ENCODE results near the gene HOXB6. TPM values are rescaled to one million over a fixed set of nuclear protein-coding genes. Genes with fewer than 3 reads are reported as not detected.

Gene HOXB6
- polyA plus RNA-seq, 1 experiment: not detected

DNA sequence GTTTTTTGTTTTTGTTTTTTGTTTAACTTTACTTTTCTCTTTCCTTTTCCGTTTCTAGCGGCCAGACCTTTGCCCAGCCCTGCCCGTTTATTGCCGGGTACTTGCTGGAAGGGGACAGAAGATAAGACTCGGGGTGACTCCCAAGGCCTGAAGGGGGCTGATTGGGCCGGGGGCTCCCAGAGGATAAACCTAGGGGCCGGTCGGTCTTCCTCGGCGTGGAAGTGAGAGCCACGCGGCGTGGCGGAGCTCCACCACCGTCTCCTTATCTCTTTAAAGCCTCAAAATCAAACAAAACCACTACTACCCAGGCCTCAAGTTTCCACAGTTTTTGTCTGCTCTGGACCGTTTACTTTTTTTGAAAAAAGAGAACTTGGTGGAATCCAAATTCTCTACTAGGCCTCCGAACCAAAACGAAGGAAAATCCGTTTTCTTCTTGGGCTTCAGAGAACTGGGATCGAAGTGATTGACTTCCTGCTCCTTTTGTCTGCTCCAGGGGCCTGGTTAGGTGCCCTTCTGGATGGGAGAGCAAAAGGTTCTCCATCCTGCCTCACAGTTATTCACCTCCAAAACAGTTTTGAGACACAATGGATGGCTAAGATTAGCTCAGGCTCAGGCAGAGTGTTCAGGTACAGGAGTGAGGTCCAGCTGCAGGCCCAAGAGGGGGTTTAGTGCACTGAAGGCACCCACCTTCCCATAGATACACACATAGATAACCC, 29.9 kb upstream of the HOXB6 start:
- TF ChIP-seq, protein P1, sequence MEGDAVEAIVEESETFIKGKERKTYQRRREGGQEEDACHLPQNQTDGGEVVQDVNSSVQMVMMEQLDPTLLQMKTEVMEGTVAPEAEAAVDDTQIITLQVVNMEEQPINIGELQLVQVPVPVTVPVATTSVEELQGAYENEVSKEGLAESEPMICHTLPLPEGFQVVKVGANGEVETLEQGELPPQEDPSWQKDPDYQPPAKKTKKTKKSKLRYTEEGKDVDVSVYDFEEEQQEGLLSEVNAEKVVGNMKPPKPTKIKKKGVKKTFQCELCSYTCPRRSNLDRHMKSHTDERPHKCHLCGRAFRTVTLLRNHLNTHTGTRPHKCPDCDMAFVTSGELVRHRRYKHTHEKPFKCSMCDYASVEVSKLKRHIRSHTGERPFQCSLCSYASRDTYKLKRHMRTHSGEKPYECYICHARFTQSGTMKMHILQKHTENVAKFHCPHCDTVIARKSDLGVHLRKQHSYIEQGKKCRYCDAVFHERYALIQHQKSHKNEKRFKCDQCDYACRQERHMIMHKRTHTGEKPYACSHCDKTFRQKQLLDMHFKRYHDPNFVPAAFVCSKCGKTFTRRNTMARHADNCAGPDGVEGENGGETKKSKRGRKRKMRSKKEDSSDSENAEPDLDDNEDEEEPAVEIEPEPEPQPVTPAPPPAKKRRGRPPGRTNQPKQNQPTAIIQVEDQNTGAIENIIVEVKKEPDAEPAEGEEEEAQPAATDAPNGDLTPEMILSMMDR (IDR thresholded peaks at IDR 0.05; ENCODE audit: insufficient read depth, low read depth, low read length): no peak
- H3K27me3 ChIP-seq (ENCODE audit: control insufficient read depth, insufficient read depth, low read length): peaks cover 77% of the 10 kb centered on the region
- ChIA-PET CTCF (interaction anchor here (0.9 to 1.4 kb wide), 2 partner anchors 12 to 33 kb away, joined by 3 to 4 read pairs; no protein-coding TSS in a partner anchor), POLR2A (no interaction called here)
- no peak overlapping the region for H3K4me3 ChIP-seq (ENCODE audit: low read depth, low read length)
- no peak for DNase-seq (ENCODE audit: low read depth)
- no peaks in the 10 kb centered on the region for H3K36me3 ChIP-seq (ENCODE audit: control insufficient read depth, insufficient read depth, low read length)

DNA sequence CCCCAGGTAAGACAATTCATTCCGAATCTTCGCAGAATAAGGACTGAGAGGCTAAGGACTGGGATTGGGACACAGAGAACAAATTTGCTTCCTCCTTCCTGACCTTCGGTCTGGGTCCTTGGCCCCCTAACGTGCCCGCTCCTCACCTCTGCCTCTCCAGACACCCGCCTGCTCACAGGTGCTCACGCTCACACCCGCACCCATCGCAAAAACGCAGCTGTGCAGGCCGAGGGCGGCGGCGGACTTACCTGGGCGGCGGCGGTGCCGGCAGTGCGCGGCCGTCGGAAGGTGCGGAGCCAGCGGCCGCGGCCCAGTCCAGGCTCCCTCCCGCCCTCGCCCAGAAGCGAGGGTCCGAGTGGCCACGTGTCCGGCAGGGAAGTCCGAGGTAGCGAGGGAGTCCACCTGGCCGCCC, 28.5 kb upstream of the HOXB6 start:
- H3K36me3 ChIP-seq (ENCODE audit: control insufficient read depth, insufficient read depth, low read length): no peaks in the 10 kb centered on the region
- H3K4me3 ChIP-seq (ENCODE audit: low read depth, low read length): no peak overlapping the region
- ChIA-PET POLR2A (no interaction called here), CTCF (interaction anchor here (1.6 kb wide), 1 partner anchor 10 kb away, joined by 5 read pairs; no protein-coding TSS in a partner anchor)
- TF ChIP-seq, protein P1 (IDR thresholded peaks at IDR 0.05; ENCODE audit: insufficient read depth, low read depth, low read length): no peak
- no peak for DNase-seq (ENCODE audit: low read depth)
- peaks cover 85% of the 10 kb centered on the region for H3K27me3 ChIP-seq (ENCODE audit: control insufficient read depth, insufficient read depth, low read length)

DNA sequence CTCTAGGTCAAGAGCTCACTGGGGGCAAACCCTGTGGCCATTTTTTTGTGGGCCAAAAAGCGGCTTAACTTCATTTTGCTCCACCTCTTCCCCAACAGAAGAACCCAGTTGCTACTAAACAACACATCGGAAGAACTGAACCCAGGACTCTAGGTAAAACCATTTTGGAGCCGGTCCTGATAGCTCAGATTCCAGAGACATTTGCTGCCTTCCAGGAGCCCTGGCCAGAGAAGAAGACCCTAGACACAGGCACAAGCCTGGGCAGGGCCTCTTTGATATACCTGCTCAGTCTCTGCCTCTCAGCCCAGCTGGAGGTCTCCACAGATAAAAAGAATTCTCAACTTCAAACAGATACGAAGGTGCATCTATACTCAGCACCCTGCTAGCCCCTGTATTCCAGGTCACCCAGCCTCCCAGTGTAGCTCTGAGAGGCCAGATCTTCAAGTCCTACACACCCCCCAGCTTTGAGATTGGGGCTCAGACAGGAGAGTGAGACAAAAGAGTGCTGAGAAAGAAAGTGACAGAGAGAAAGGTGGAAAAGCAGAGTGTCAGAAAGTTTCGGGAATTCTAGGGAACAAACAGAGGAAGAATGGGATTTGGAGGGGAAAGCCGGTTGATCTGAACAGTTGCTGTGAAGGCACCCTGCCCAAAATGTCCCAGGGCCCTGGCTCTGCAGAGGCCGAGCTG, 27.9 kb upstream of the HOXB6 start:
- Histone ChIP-seq H3K4me3 (ENCODE audit: low read depth, low read length) (no peak overlapping the region), H3K36me3 (ENCODE audit: control insufficient read depth, insufficient read depth, low read length) (no peaks in the 10 kb centered on the region), H3K27me3 (ENCODE audit: control insufficient read depth, insufficient read depth, low read length) (peaks cover 85% of the 10 kb centered on the region)
- TF ChIP-seq, protein P1 (IDR thresholded peaks at IDR 0.05; ENCODE audit: insufficient read depth, low read depth, low read length): no peak
- ChIA-PET POLR2A (no interaction called here), CTCF (interaction anchor here (0.7 to 1.6 kb wide), 3 partner anchors 9 to 14 kb away, joined by 3 to 5 read pairs (median 5); no protein-coding TSS in a partner anchor)
- no peak for DNase-seq (ENCODE audit: low read depth)

DNA sequence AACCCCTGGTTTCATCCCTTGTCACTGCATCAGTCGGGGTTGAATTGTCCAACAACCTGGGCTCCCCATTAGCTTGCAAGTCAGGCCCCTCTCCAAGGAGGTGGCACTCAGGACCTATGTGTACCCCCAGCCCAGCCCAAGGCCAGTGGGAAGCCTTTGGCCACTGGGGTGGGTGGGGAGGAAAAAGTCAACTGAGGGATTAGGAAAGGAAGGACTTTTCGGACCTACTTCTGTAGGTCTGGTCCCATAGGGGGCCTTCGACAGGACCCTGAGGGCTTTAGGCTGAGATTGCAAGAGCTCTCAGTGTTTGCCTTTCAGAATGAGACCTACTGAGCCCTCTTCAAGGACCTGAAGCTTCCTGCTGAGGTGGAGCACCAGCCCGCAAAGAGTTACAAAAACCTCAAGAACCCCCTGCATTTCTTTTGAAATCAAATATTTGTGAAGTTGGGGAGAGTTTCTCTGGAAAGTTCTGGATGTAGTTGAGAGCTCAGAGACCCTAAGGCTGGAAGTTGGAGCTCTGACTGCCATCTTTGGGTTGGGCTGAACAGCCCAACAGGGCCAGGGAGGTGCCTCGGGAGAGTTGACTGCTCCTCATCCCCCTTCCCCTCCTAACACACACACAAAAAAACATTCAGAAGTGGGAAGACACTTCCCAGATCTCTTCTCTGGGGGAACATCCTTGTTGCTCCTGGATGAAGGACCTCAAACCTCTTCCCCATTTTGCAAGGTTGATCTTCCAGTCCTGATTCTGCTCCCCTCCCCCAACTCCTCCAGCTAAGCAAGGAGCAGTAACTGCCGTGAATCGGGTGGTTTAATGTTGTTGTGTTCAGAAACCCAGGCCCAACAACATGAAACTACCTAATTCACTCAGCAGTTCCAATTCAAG, 27.1 kb upstream of the HOXB6 start:
- Histone ChIP-seq H3K4me3 (ENCODE audit: low read depth, low read length) (no peak overlapping the region), H3K36me3 (ENCODE audit: control insufficient read depth, insufficient read depth, low read length) (no peaks in the 10 kb centered on the region), H3K27me3 (ENCODE audit: control insufficient read depth, insufficient read depth, low read length) (peaks cover 85% of the 10 kb centered on the region)
- no peak for DNase-seq (ENCODE audit: low read depth)
- TF ChIP-seq, protein P1 (IDR thresholded peaks at IDR 0.05; ENCODE audit: insufficient read depth, low read depth, low read length): no peak
- ChIA-PET CTCF (interaction anchor here (0.7 to 1.6 kb wide), 4 partner anchors 8 to 13 kb away, joined by 3 to 5 read pairs (median 4); no protein-coding TSS in a partner anchor), POLR2A (no interaction called here)

Data from BJ (cell line).